GM23248 (cell line): ENCODE results near the gene PRPF4. TPM values are rescaled to one million over a fixed set of nuclear protein-coding genes. Genes with fewer than 3 reads are reported as not detected.
A peak's percentile ranks its signal among the peaks of the same experiment; 100 is the strongest.
"Not testable (repeated sequence)": the region's sequence is repeated elsewhere in the genome, so short reads cannot be mapped to it uniquely, and the experiment has no call there.

Source experiments
- DNase-seq: peaks from one replicate; pipeline ENCODE4 v3.0.0-alpha.2; 2015
- H2AFZ ChIP-seq: fragments of 200-600 bp; sonication (generic); 2 replicates; pipeline ENCODE4 v1.6.1; 2016; ENCODE audit warnings: antibody characterized with exemption
- H3F3A ChIP-seq: fragments of 200-600 bp; sonication (generic); 2 replicates; pipeline ENCODE4 v1.6.1; 2016; ENCODE audit warnings: mild to moderate bottlenecking, antibody characterized with exemption, mixed run types; ENCODE audit not compliant: insufficient read depth
- H3K27ac ChIP-seq: fragments of 200-600 bp; sonication (generic); 2 replicates; pipeline ENCODE4 v1.5.1; 2016; ENCODE audit warnings: mild to moderate bottlenecking
- H3K27me3 ChIP-seq: fragments of 200-600 bp; sonication (generic); replicated peaks from 2 replicates; pipeline ENCODE4 v1.6.1; 2016; ENCODE audit warnings: mild to moderate bottlenecking; ENCODE audit not compliant: insufficient read depth
- H3K36me3 ChIP-seq: fragments of 200-600 bp; sonication (generic); 2 replicates; pipeline ENCODE4 v1.6.1; 2016; ENCODE audit warnings: low read depth, mild to moderate bottlenecking
- H3K4me1 ChIP-seq: fragments of 200-600 bp; sonication (generic); 2 replicates; pipeline ENCODE4 v1.6.1; 2016; ENCODE audit warnings: mild to moderate bottlenecking; ENCODE audit not compliant: insufficient read depth
- H3K4me2 ChIP-seq: fragments of 200-600 bp; sonication (generic); one replicate; pipeline ENCODE4 v1.6.1; 2016; ENCODE audit warnings: mild to moderate bottlenecking; ENCODE audit not compliant: unreplicated experiment
- H3K4me3 ChIP-seq: fragments of 200-600 bp; sonication (generic); 2 replicates; pipeline ENCODE4 v1.5.1; 2016; ENCODE audit warnings: mild to moderate bottlenecking
- H3K79me2 ChIP-seq: fragments of 200-600 bp; sonication (generic); 2 replicates; pipeline ENCODE4 v1.6.1; 2016; ENCODE audit warnings: mild to moderate bottlenecking; ENCODE audit not compliant: insufficient read depth
- H3K9ac ChIP-seq: fragments of 200-600 bp; sonication (generic); 2 replicates; pipeline ENCODE4 v1.6.1; 2016; ENCODE audit warnings: mild to moderate bottlenecking
- H3K9me2 ChIP-seq: fragments of 200-600 bp; sonication (generic); 2 replicates; pipeline ENCODE4 v1.6.1; 2016; ENCODE audit warnings: mixed run types, mild to moderate bottlenecking, moderate library complexity; ENCODE audit not compliant: insufficient read depth
- H3K9me3 ChIP-seq: fragments of 200-600 bp; sonication (generic); one replicate; pipeline ENCODE4 v1.6.1; 2017; ENCODE audit warnings: low read depth
- H4K20me1 ChIP-seq: fragments of 200-600 bp; sonication (generic); 2 replicates; pipeline ENCODE4 v1.6.0; 2016; ENCODE audit not compliant: insufficient read depth
- EZH2 ChIP-seq: fragments of 200-600 bp; sonication (generic); IDR thresholded peaks from 2 replicates; pipeline ENCODE4 v1.6.1; 2018; ENCODE audit warnings: antibody characterized with exemption, mild to moderate bottlenecking; ENCODE audit not compliant: insufficient read depth, poor library complexity, severe bottlenecking
- EZH2phosphoT487 ChIP-seq: fragments of 200-600 bp; sonication (generic); IDR thresholded peaks from 2 replicates; pipeline ENCODE4 v1.6.1; 2018; ENCODE audit warnings: antibody characterized with exemption, moderate library complexity, mild to moderate bottlenecking, low read depth; ENCODE audit not compliant: insufficient read depth
- WGBS, 2 experiments: methylation state at CpG; one replicate each; pipeline ENCODE4 v1.1.6; 2015 to 2017; ENCODE audit warnings: low lambda C conversion rate in 2 of 2, low coverage in 1 of 2; ENCODE audit errors: missing lambda C conversion rate in 2 of 2; 5-methylcytosine and 5-hydroxymethylcytosine counted together
- in situ Hi-C: fragments of 300-500 bp; cut with MboI; formaldehyde crosslinking; loops from 2 replicates; pipeline ENCODE4 v1.15.0; 2020
- polyA plus RNA-seq: library from polyadenylated mRNA; unstranded; fragments of >200 nt; fragmentation: Nextera tagmentation; extraction: Ambion mirVana; gene quantifications from 2 replicates; pipeline ENCODE4 v1.2.1, GENCODE V29; 2016
- total RNA-seq: library from RNA; depleted of rRNA; stranded (reverse); fragments of >200 nt; shearing (Covaris generic); gene quantifications from 2 replicates; pipeline ENCODE4 v1.2.3, GENCODE V29; 2014

Gene PRPF4
- total and polyA plus RNA-seq, 2 experiments from 2014 or later = 25.7 to 26.5 TPM

GRCh38 chr9:113289091-113289490 is 13.6 kb downstream of the PRPF4 start:
- peaks cover 36% of the 10 kb centered on the region for H3F3A ChIP-seq
- no peak overlapping the region for H3K4me3 ChIP-seq
- H3K4me2 ChIP-seq = no peak overlapping the region
- peaks cover 76% of the 10 kb centered on the region for H3K36me3 ChIP-seq
- H4K20me1 ChIP-seq = no peaks in the 10 kb centered on the region
- WGBS, 2 experiments = 97 to 98% methylated on average over 2 of the region's 2 CpGs
- H3K4me1 ChIP-seq = peaks cover 16% of the 10 kb centered on the region
- no peak overlapping the region for H2AFZ ChIP-seq
- in situ Hi-C loops = no loop called here
- H3K27me3 ChIP-seq = no peaks in the 10 kb centered on the region
- no peak overlapping the region for H3K9ac ChIP-seq
- TF ChIP-seq EZH2 (no peak), EZH2phosphoT487 (no peak)
- H3K27ac ChIP-seq = no peak overlapping the region
- no peaks in the 10 kb centered on the region for H3K9me3 ChIP-seq
- DNase-seq = no peak
- H3K9me2 ChIP-seq = no peaks in the 10 kb centered on the region
- no peaks in the 10 kb centered on the region; the same call in 1 of the 2 replicates for H3K79me2 ChIP-seq

- 97 to 100% methylated on average over 6 of the region's 6 CpGs for WGBS, 2 experiments
- H3K79me2 ChIP-seq = no peaks in the 10 kb centered on the region; the same call in 1 of the 2 replicates
- no peak overlapping the region for H3K9ac ChIP-seq
- peaks cover 17% of the 10 kb centered on the region for H3K4me1 ChIP-seq
- in situ Hi-C loops = no loop called here
- no peak for DNase-seq
- H3K9me2 ChIP-seq = no peaks in the 10 kb centered on the region
- no peak overlapping the region for H3K4me2 ChIP-seq
- H3K27me3 ChIP-seq = no peaks in the 10 kb centered on the region
- H2AFZ ChIP-seq = no peak overlapping the region
- no peaks in the 10 kb centered on the region for H3K9me3 ChIP-seq
- peaks cover 66% of the 10 kb centered on the region for H3K36me3 ChIP-seq
- TF ChIP-seq EZH2 (no peak), EZH2phosphoT487 (no peak)
- no peak overlapping the region for H3K27ac ChIP-seq
- H3F3A ChIP-seq = peaks cover 36% of the 10 kb centered on the region
- H4K20me1 ChIP-seq = no peaks in the 10 kb centered on the region
- no peak overlapping the region for H3K4me3 ChIP-seq
Measured at GRCh38 chr9:113290052-113290607, 14.7 kb downstream of the PRPF4 start.

- in situ Hi-C loops = no loop called here
- Histone ChIP-seq H3K4me2 (peak overlapping the region; percentile 32), H3K9me3 (no peaks in the 10 kb centered on the region), H3K4me1 (peaks cover 17% of the 10 kb centered on the region), H3F3A (peaks cover 36% of the 10 kb centered on the region), H3K4me3 (0 out of 2 replicates have a peak overlapping the region, but pooled peaks have one; percentile 0), H3K27me3 (no peaks in the 10 kb centered on the region), H3K27ac (peak overlapping the region; percentile 72), H4K20me1 (no peaks in the 10 kb centered on the region), H3K9ac (peak overlapping the region; percentile 44; the same call in 1 of the 2 replicates), H3K9me2 (no peaks in the 10 kb centered on the region), H3K79me2 (no peaks in the 10 kb centered on the region; the same call in 1 of the 2 replicates), H3K36me3 (peaks cover 38% of the 10 kb centered on the region), H2AFZ (peak overlapping the region; percentile 28; the same call in 1 of the 2 replicates)
- WGBS, 2 experiments = 72 to 74% methylated on average over 7 of the region's 7 CpGs
- TF ChIP-seq EZH2 (no peak), EZH2phosphoT487 (no peak)
- DNase-seq = peak; percentile 71
Measured at GRCh38 chr9:113293285-113293878, 17.9 kb downstream of the PRPF4 start.

- H3K4me3 ChIP-seq, H3K27me3 ChIP-seq, H3K9ac ChIP-seq, DNase-seq, H4K20me1 ChIP-seq, H3K9me3 ChIP-seq, H3K4me2 ChIP-seq, H2AFZ ChIP-seq, H3K27ac ChIP-seq, H3K9me2 ChIP-seq, in situ Hi-C loops, H3K79me2 ChIP-seq: not testable (repeated sequence)
- Histone ChIP-seq H3K4me1 (peaks cover 17% of the 10 kb centered on the region), H3F3A (peaks cover 28% of the 10 kb centered on the region), H3K36me3 (peaks cover 14% of the 10 kb centered on the region)
- whole genome bisulfite sequencing, 2 experiments = 90% methylated on average over 8 of the region's 8 CpGs
Measured at GRCh38 chr9:113296247-113296646, 20.8 kb downstream of the PRPF4 start.
